ENCODE data around the gene GBP1. TPM values are rescaled to one million over a fixed set of nuclear protein-coding genes. Genes with fewer than 3 reads are reported as not detected.

Gene GBP1
- 0.13 TPM for polyA plus RNA-seq (2013, experiment 1 of 2)
- polyA plus RNA-seq (2013, experiment 2 of 2): 0.27 TPM

DNA sequence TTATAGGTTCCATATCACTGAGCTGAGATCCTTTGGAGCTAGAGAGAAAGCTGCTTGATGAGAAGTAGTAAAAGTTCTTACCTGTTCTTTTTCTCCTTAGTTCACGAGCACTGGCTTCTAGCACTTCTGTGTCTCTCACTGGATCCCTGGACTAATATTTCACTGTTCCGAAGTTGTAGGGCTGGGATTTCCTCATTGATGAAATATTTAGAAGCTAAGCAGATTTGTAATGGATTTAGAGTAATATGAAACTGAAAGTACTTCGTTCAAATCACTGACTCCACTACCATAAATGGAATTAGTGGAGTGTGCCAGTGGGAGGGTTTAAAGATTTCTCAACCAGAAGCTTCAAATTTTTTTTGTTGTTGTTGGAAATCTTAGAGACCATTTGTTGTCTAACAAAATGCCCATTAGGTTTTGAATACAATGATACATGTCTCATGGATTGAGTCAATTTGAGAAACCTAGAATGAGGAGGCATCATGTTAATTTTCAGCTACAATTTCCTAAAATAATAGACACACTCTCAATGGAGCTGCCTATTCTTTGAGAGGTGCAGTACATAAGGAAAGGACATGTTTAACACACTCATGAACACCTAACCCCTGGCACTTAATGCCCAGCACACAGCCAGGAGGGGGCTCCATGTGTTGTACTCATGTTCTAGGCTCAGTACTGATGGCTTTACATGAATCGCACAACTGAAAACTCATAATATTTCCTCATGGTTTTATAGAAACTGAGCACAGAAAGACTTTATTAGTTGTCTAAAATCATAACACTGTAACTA is at the start of gene GBP1:
Gene GBP1 (minus strand): TSS at position 130 of the 790 bp plus-strand sequence. CDS start 1,974 bp downstream, outside the sequence.
- no peaks in the 10 kb centered on the region for H3K79me2 ChIP-seq (ENCODE audit: control insufficient read depth, insufficient read depth, low read length)
- H4K5ac ChIP-seq (ENCODE audit: low read length): no peak within 1 kb of the TSS
- DNase-seq: no peak
- no CpG with 5 or more reads among the region's 4 CpGs for WGBS (ENCODE audit: extremely low coverage, insufficient coverage, low lambda C conversion rate)
- H2BK120ac ChIP-seq (ENCODE audit: low read depth, low read length): no peak within 1 kb of the TSS
- H4K8ac ChIP-seq (ENCODE audit: low read depth, low read length): no peak within 1 kb of the TSS
- no peak within 1 kb of the TSS for H3K18ac ChIP-seq (ENCODE audit: low read length)
- no peak within 1 kb of the TSS for H3K9ac ChIP-seq (ENCODE audit: low read length)
- no peak within 1 kb of the TSS for H3K4me2 ChIP-seq (ENCODE audit: low read length)
- H3K56ac ChIP-seq (ENCODE audit: low read length): no peak within 1 kb of the TSS
- H3K4me1 ChIP-seq (ENCODE audit: control insufficient read depth, low read depth, low read length): no peaks in the 10 kb centered on the region
- no peaks in the 10 kb centered on the region for H3K36me3 ChIP-seq (ENCODE audit: control insufficient read depth, insufficient read depth, low read length)
- no peak within 1 kb of the TSS for H2BK15ac ChIP-seq (replicated peaks; ENCODE audit: low read depth)
- H3K27me3 ChIP-seq (ENCODE audit: insufficient read depth, low read length, poor library complexity): no peaks in the 10 kb centered on the region
- no peak within 1 kb of the TSS for H3K4ac ChIP-seq (ENCODE audit: low read depth, low read length)
- no peak within 1 kb of the TSS for H2AK5ac ChIP-seq (ENCODE audit: low read length)
- no peaks in the 10 kb centered on the region for H3K79me1 ChIP-seq (ENCODE audit: low read length)
- H3K27ac ChIP-seq (ENCODE audit: low read depth, low read length): no peak within 1 kb of the TSS
- H3K4me3 ChIP-seq (ENCODE audit: low read length): no peak within 1 kb of the TSS
- no peak within 1 kb of the TSS for H3K23ac ChIP-seq (ENCODE audit: low read length)
- no peak within 1 kb of the TSS for H2BK5ac ChIP-seq (ENCODE audit: low read length)

- Histone ChIP-seq H2BK5ac (ENCODE audit: low read length) (no peak overlapping the region), H4K8ac (ENCODE audit: low read depth, low read length) (no peak overlapping the region)
- WGBS (ENCODE audit: extremely low coverage, insufficient coverage, low lambda C conversion rate): no CpG with 5 or more reads among the region's 2 CpGs
Measured at GRCh38 chr1:89114662-89115061, 49.7 kb upstream of the GBP1 start.

DNA sequence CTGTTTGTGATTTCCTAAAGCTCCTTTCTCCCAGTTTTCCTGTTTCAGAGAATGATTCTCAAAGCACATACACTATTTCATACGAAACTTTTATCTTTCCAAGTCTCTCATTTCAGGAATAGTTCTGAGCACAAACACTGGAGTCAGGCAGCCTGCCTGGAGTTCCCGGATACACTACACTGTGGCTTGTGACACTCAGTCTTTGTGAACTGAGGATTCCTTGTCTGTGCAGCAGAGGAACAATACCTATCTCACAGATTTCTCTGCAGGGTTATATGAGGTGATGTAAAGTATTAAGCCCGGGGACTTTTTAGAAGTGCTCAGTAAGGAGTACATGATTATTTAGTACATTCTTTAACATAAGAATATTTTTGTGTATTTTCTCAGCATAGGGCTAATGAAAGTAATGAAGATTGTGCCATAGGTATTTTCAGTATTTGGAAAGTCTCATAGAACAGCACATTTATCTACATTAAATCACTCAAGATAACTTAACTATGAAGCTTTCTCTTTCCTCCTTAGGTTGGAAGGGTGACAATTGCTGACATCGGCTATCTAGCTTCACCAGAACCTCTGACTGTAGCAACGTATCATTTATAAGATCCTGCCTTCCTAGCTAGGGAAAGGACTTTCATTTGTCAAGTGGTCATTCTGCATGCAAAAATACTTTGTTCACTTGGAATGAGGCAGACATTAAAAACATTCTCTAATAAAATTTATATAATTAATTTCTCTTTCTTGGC is 48.0 kb upstream of the GBP1 start:
- no peak overlapping the region for H4K5ac ChIP-seq (ENCODE audit: low read length)
- H2AK5ac ChIP-seq (ENCODE audit: low read length): no peak overlapping the region
- H3K4me2 ChIP-seq (ENCODE audit: low read length): no peak overlapping the region
- H3K4me3 ChIP-seq (ENCODE audit: low read length): no peak overlapping the region
- WGBS (ENCODE audit: extremely low coverage, insufficient coverage, low lambda C conversion rate): no CpG with 5 or more reads among the region's 5 CpGs
- no peaks in the 10 kb centered on the region for H3K79me2 ChIP-seq (ENCODE audit: control insufficient read depth, insufficient read depth, low read length)
- no peak for DNase-seq
- H3K27ac ChIP-seq (ENCODE audit: low read depth, low read length): no peak overlapping the region
- H3K4me1 ChIP-seq (ENCODE audit: control insufficient read depth, low read depth, low read length): no peaks in the 10 kb centered on the region
- no peaks in the 10 kb centered on the region for H3K36me3 ChIP-seq (ENCODE audit: control insufficient read depth, insufficient read depth, low read length)
- no peaks in the 10 kb centered on the region for H3K79me1 ChIP-seq (ENCODE audit: low read length)
- no peak overlapping the region for H2BK15ac ChIP-seq (replicated peaks; ENCODE audit: low read depth)
- H2BK120ac ChIP-seq (ENCODE audit: low read depth, low read length): no peak overlapping the region
- no peak overlapping the region for H3K4ac ChIP-seq (ENCODE audit: low read depth, low read length)
- H3K18ac ChIP-seq (ENCODE audit: low read length): no peak overlapping the region
- no peak overlapping the region for H3K9ac ChIP-seq (ENCODE audit: low read length)
- no peak overlapping the region for H2BK5ac ChIP-seq (ENCODE audit: low read length)
- H4K8ac ChIP-seq (ENCODE audit: low read depth, low read length): no peak overlapping the region
- H3K23ac ChIP-seq (ENCODE audit: low read length): no peak overlapping the region
- no peak overlapping the region for H3K56ac ChIP-seq (ENCODE audit: low read length)
- no peaks in the 10 kb centered on the region for H3K27me3 ChIP-seq (ENCODE audit: insufficient read depth, low read length, poor library complexity)

More at GRCh38 chr1:89114662-89115061, 49.7 kb upstream of the GBP1 start:
- Histone ChIP-seq H3K79me1 (ENCODE audit: low read length) (no peaks in the 10 kb centered on the region), H4K5ac (ENCODE audit: low read length) (no peak overlapping the region), H3K4me2 (ENCODE audit: low read length) (no peak overlapping the region), H3K27me3 (ENCODE audit: insufficient read depth, low read length, poor library complexity) (no peaks in the 10 kb centered on the region), H2BK15ac (replicated peaks; ENCODE audit: low read depth) (no peak overlapping the region), H3K79me2 (ENCODE audit: control insufficient read depth, insufficient read depth, low read length) (no peaks in the 10 kb centered on the region), H3K9ac (ENCODE audit: low read length) (no peak overlapping the region), H2AK5ac (ENCODE audit: low read length) (no peak overlapping the region), H3K56ac (ENCODE audit: low read length) (no peak overlapping the region), H3K27ac (ENCODE audit: low read depth, low read length) (no peak overlapping the region), H3K18ac (ENCODE audit: low read length) (no peak overlapping the region), H3K4ac (ENCODE audit: low read depth, low read length) (no peak overlapping the region), H3K4me1 (ENCODE audit: control insufficient read depth, low read depth, low read length) (no peaks in the 10 kb centered on the region), H2BK120ac (ENCODE audit: low read depth, low read length) (no peak overlapping the region), H3K4me3 (ENCODE audit: low read length) (no peak overlapping the region), H3K23ac (ENCODE audit: low read length) (peak overlapping the region; percentile 76), H3K36me3 (ENCODE audit: control insufficient read depth, insufficient read depth, low read length) (no peaks in the 10 kb centered on the region)
- no peak for DNase-seq

- Histone ChIP-seq H3K4me1 (ENCODE audit: control insufficient read depth, low read depth, low read length) (no peaks in the 10 kb centered on the region), H2BK15ac (replicated peaks; ENCODE audit: low read depth) (no peak overlapping the region), H3K79me1 (ENCODE audit: low read length) (no peaks in the 10 kb centered on the region), H3K27ac (ENCODE audit: low read depth, low read length) (no peak overlapping the region), H3K56ac (ENCODE audit: low read length) (no peak overlapping the region), H3K9ac (ENCODE audit: low read length) (no peak overlapping the region), H3K27me3 (ENCODE audit: insufficient read depth, low read length, poor library complexity) (no peaks in the 10 kb centered on the region), H2AK5ac (ENCODE audit: low read length) (no peak overlapping the region), H2BK5ac (ENCODE audit: low read length) (no peak overlapping the region), H4K8ac (ENCODE audit: low read depth, low read length) (no peak overlapping the region), H3K4me2 (ENCODE audit: low read length) (no peak overlapping the region), H2BK120ac (ENCODE audit: low read depth, low read length) (no peak overlapping the region), H3K18ac (ENCODE audit: low read length) (no peak overlapping the region), H3K4ac (ENCODE audit: low read depth, low read length) (no peak overlapping the region), H3K23ac (ENCODE audit: low read length) (no peak overlapping the region), H3K36me3 (ENCODE audit: control insufficient read depth, insufficient read depth, low read length) (no peaks in the 10 kb centered on the region), H3K4me3 (ENCODE audit: low read length) (no peak overlapping the region), H3K79me2 (ENCODE audit: control insufficient read depth, insufficient read depth, low read length) (no peaks in the 10 kb centered on the region), H4K5ac (ENCODE audit: low read length) (no peak overlapping the region)
- DNase-seq: peak; percentile 5
- no CpG with 5 or more reads among the region's 17 CpGs for WGBS (ENCODE audit: extremely low coverage, insufficient coverage, low lambda C conversion rate)
Measured at GRCh38 chr1:89104687-89105086, 39.7 kb upstream of the GBP1 start.

DNA sequence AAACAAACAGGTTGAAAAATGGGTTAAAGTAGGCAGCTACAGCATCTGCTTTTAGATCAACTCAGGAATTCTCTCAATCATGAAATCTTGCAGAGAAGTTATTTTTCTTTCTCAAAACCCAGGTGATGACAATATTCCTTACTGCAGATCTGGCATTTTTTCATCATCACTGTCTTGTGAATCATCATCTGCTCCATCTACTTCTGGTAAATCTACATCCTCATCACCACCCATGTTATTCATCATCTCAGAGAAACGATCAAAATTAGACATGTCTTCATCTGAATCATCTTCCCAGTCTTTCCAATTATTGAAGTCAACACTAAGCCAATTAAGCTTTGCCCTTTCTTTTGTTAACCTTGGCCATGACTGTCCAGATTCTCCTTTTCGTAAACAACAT is 39.1 kb upstream of the GBP1 start:
- no peaks in the 10 kb centered on the region for H3K4me1 ChIP-seq (ENCODE audit: control insufficient read depth, low read depth, low read length)
- no peak overlapping the region for H3K23ac ChIP-seq (ENCODE audit: low read length)
- no peak for DNase-seq
- H3K79me2 ChIP-seq (ENCODE audit: control insufficient read depth, insufficient read depth, low read length): no peaks in the 10 kb centered on the region
- H2BK5ac ChIP-seq (ENCODE audit: low read length): no peak overlapping the region
- no peak overlapping the region for H3K4ac ChIP-seq (ENCODE audit: low read depth, low read length)
- no peak overlapping the region for H4K8ac ChIP-seq (ENCODE audit: low read depth, low read length)
- H3K18ac ChIP-seq (ENCODE audit: low read length): no peak overlapping the region
- H3K79me1 ChIP-seq (ENCODE audit: low read length): no peaks in the 10 kb centered on the region
- no peak overlapping the region for H4K5ac ChIP-seq (ENCODE audit: low read length)
- H3K9ac ChIP-seq (ENCODE audit: low read length): no peak overlapping the region
- H3K36me3 ChIP-seq (ENCODE audit: control insufficient read depth, insufficient read depth, low read length): no peaks in the 10 kb centered on the region
- H3K56ac ChIP-seq (ENCODE audit: low read length): no peak overlapping the region
- WGBS (ENCODE audit: extremely low coverage, insufficient coverage, low lambda C conversion rate): no CpG with 5 or more reads among the region's 2 CpGs
- no peak overlapping the region for H3K4me3 ChIP-seq (ENCODE audit: low read length)
- no peak overlapping the region for H2BK15ac ChIP-seq (replicated peaks; ENCODE audit: low read depth)
- H2AK5ac ChIP-seq (ENCODE audit: low read length): no peak overlapping the region
- H3K27me3 ChIP-seq (ENCODE audit: insufficient read depth, low read length, poor library complexity): no peaks in the 10 kb centered on the region
- no peak overlapping the region for H3K4me2 ChIP-seq (ENCODE audit: low read length)
- no peak overlapping the region for H2BK120ac ChIP-seq (ENCODE audit: low read depth, low read length)
- no peak overlapping the region for H3K27ac ChIP-seq (ENCODE audit: low read depth, low read length)
